GM18505 (cell line): ENCODE measurements around the gene WDR11.
"Not testable (repeated sequence)": the region's sequence is repeated elsewhere in the genome, so short reads cannot be mapped to it uniquely, and the experiment has no call there.

ENCODE experiments used
- ATAC-seq: cut with Tn5 transposase; IDR thresholded peaks from one replicate; pipeline ENCODE4 v1.9.1; 2021; ENCODE audit not compliant: unreplicated experiment
- POLR2A ChIP-seq: IDR thresholded peaks from 4 replicates; pipeline ENCODE4 v1.6.1; 2011; ENCODE audit warnings: borderline replicate concordance; ENCODE audit not compliant: insufficient read depth, insufficient read length; ENCODE audit errors: extremely low read depth

WDR11 gene

DNA sequence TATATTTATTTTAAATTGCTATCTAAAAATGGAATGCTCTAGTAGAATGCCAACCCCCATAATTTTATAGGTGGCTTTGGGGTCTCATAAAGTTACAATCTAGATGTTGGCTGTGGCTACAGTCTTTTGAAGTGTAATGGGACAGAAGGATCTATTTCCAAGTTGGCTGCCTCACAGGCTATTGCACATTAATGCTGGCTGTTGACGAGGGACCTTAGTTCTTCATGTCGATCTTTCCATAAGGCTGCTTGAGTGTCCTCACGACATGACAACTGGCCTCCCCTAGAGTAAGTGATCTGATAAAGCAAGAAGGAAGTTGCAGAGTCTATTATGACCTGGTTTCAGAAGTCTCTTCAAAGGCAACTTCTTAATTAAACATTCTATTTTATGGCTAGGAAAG lies 36.3 kb downstream of the WDR11 start:
- no peak for TF ChIP-seq POLR2A
- ATAC-seq, result no peak

- no peak for TF ChIP-seq POLR2A
Measured at GRCh38 chr10:120891365-120891764, 40.2 kb downstream of the WDR11 start.

GRCh38 chr10:120894556-120894955 lies 43.4 kb downstream of the WDR11 start:
- ATAC-seq, result no peak
- TF ChIP-seq POLR2A, result no peak

More at GRCh38 chr10:120891365-120891764, 40.2 kb downstream of the WDR11 start:
- ATAC-seq, result no peak

GRCh38 chr10:120897343-120897742 lies 46.2 kb downstream of the WDR11 start:
- ATAC-seq, result no peak
- no peak for TF ChIP-seq POLR2A

DNA sequence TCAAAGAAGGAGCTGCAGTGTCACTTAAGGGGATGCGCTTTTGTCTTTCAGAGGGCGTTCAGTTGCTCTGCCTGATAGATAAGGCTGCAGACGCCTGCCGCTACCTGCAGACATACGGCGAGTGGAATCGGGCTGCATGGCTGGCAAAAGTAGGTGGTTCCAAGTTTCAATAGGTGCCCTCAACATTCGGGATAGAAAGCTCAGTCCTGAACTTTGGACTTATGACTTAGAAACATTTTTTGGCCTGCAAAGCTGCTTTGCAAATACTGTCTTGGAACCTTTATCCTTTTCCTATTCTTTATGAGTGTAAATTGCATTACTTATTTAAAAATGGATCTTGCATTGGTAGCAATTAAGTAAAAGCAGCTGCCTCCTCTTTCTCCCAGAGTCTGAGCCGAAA lies 54.1 kb downstream of the WDR11 start:
- no peak for ATAC-seq
- TF ChIP-seq POLR2A, result no peak

DNA sequence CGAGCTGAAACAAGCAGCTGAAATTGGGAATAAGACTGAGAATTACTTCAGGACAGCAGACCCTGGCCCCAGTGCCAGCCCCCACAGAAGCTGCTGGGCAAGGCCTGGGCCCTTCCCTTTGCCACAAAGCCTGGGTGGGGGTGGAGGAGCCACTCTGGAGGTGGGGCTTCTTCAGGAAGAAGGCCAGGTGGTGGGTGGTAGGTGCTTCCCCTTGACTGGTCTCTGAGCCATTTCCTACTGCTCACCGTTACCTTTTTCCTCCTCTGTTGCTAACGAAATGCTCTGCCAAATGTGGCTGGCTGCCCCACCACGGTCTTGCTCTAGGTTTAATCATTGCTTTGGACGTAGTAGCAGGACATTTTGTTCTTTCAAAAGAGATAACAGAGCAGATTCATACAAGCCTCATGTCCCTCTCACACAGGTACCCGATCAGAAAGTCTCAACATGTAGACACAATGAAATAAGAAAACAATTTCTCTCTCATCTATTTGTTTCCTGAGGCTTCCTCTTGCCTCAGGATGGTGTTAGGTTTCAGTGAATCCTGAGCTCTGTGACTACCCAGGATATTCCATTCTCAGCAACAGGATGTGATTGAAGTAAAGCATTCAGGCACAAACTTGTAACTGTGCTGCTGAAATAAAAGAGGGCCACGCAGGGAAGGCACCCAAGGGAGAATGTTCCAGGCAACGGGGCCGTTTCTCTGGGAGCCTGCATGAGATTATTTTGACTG lies 66.5 kb downstream of the WDR11 start:
- no peak for ATAC-seq
- TF ChIP-seq POLR2A, result no peak

GRCh38 chr10:120923886-120924285 lies 72.7 kb downstream of the WDR11 start:
- ATAC-seq, result not testable (repeated sequence)

GRCh38 chr10:120926611-120927010 lies 75.4 kb downstream of the WDR11 start:
- no peak for TF ChIP-seq POLR2A
- no peak for ATAC-seq

DNA sequence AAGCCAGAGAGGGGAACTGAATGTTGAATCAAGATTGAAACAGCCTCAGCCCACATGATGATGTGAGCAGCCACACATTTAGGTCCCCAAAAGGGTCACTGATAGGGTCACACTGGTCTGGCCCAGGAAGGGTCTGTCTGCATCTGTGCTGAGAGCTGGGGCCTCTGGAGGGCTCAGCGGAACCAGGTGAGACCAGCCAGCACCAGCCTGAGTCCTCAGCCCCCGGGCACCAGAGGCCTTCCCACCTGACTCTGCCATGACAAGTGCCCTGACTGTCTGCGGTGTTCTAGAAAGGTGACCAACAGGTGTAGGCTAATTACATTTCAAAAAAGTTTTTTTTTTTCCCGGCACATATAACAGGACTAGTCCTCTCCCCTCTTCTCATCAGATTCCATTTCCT lies 76.2 kb downstream of the WDR11 start:
- ATAC-seq, result no peak

DNA sequence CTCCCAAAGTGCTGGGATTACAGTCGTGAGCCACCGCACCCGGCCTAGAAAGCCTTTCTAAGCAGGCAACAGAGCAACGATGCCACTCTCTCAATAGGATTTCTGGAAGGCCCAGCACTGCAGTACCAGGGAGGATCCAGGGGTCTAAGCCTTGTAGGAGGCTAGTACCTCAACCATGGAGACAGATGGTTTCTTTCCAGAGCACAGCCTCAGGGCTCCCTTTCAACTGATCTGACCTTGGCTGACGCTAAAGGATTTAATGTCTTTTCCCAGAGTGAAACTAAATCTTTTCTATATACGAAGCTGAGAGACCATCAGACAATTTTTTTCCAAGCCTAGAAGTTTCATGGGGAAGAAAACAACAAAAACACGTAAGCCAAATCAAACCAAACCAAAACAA lies 78.0 kb downstream of the WDR11 start:
- no peak for ATAC-seq
- no peak for TF ChIP-seq POLR2A

More for the DNA sequence above, 76.2 kb downstream of the WDR11 start:
- TF ChIP-seq POLR2A, result no peak

DNA sequence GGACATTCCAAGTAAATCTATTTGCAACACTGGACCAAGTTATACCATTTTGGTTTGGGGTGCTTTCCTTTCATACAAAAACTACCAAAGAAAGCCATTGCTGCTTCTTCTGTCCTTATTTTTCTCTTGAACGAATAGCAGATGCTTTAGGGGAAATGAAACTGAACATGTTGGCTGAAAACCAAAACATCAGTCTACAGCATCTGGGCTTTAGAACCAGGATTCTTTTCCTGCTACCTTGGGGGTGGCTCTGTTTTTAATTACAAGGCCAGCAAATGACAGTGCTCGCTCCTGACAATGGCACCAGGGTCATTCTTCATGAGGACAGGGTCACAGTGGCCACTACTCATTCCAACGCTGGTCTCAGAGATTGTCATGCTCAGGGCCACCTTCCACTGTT lies 80.3 kb downstream of the WDR11 start:
- TF ChIP-seq POLR2A, result no peak
- no peak for ATAC-seq

DNA sequence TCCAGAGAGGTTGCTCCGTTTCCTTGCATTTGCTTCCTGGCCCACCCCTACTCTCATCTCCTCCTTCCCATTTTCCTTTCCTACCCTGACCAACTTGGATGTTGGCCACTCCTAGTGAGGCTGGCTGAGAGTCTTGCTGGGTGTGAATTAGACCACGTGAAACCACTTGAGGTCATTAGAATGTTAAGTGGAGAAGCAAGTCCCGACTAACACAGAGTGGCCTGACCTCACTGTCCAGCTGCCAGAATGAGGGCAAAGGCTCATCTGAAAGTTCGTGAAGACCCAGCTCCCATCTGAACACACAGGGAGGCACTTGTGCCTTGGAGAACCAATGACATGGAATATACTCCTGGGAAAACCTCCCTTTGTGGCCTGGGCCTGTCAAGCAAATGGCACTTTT lies 80.8 kb downstream of the WDR11 start:
- no peak for TF ChIP-seq POLR2A
- no peak for ATAC-seq

- TF ChIP-seq POLR2A, result no peak
Measured at GRCh38 chr10:120938822-120939221, 87.7 kb downstream of the WDR11 start.

DNA sequence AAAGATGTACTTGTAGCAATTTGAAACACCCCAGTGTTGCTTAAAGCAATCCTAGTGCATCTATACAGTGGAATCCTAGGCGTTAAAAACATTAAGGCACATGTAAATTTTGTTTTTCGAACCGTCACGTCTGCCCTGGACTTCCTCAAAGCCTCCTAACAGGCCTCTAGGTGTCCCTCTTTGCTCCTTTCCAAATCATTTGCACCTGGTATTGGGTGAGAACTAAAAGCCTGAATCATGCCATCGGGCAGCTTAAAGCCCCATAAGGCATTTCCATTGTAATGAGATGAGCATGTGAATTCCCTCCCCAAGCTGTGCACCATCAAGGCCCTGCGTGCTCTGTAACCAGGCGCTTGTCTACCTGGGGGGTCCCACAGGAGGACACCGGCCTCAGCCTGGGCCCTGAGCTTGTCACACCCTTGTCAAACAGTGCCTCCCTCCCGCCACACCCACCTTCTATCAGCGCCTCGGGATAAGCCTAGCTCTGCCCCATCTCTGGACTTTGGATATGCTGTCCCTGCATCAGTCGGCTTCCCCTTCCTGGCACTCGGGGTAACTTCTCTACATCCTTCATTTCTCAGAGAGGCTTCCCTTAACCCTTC lies 89.2 kb downstream of the WDR11 start:
- no peak for TF ChIP-seq POLR2A

More at GRCh38 chr10:120938822-120939221, 87.7 kb downstream of the WDR11 start:
- ATAC-seq, result no peak

More for the DNA sequence above, 89.2 kb downstream of the WDR11 start:
- no peak for ATAC-seq
